Measurements from ENCODE around the gene SERPINE2. TPM values are rescaled to one million over a fixed set of nuclear protein-coding genes. Genes with fewer than 3 reads are reported as not detected.
A peak's percentile ranks its signal among the peaks of the same experiment; 100 is the strongest.

The SERPINE2 gene
- total and polyA plus RNA-seq, 8 donors, result 1.8 to 27.4 (median 11.2) TPM; not detected in 1

DNA sequence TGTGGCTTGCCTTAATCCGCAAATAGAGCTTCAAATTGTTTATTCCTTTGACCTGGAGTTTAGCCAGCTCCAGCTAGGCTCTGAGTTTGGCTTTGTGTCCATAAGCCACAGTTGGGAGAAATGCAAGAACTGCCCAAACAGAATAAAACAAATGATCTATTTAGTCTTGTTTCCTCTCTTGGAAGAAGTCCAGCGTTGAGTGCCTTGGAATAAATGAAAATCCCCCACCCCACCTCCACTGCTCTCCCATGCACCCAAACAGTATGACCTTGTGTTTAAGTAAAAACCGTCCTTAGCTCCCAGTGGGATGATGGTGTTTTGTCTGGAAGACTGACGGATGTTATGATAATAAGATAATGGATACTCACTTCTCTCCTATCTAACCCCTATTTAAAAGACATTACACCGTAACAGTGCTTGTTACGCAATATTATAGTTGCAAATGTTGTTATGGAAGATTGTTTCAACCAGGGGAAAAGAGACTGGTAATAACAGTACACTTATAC lies 3.2 kb upstream of the SERPINE2 start:
- Histone ChIP-seq H3K36me3 (no peaks in the 10 kb centered on the region), H3K4me3 (no peak overlapping the region), H3K27me3 (peaks cover 0 to 53% (median 21%) of the 10 kb centered on the region in 3 donors), H3K9me3 (no peaks in the 10 kb centered on the region), H3K27ac (no peak overlapping the region), H3K4me1 (peaks cover 0 to 34% (median 19%) of the 10 kb centered on the region in 4 donors)
- WGBS, 5 donors, result 31 to 48% (median 46%) methylated on average over 6 of the region's 6 CpGs
- DNase-seq, result peak in 1 of 2 donors; percentile 47
- no peak for TF ChIP-seq EP300 (IDR thresholded peaks at IDR 0.05)
- TF ChIP-seq POLR2A (IDR thresholded peaks at IDR 0.05), result no peak
- no peak for TF ChIP-seq CTCF (IDR thresholded peaks at IDR 0.05)
- TF ChIP-seq POLR2AphosphoS5 (IDR thresholded peaks at IDR 0.05), result no peak
- intact Hi-C loops (cut with DNase I; ENCODE audit: low total_unique reads), result no loop called here

- no peak for DNase-seq
- no peaks in the 10 kb centered on the region for H3K9me3 ChIP-seq
- intact Hi-C loops (cut with DNase I; ENCODE audit: low total_unique reads), result no loop called here
- peaks cover 0 to 59% (median 28%) of the 10 kb centered on the region in 3 donors for H3K27me3 ChIP-seq
- peaks cover 0 to 34% (median 19%) of the 10 kb centered on the region in 4 donors for H3K4me1 ChIP-seq
- no peak overlapping the region for H3K4me3 ChIP-seq
- WGBS, 5 donors, result 72 to 84% (median 77%) methylated on average over 6 of the region's 6 CpGs
- H3K36me3 ChIP-seq, result no peaks in the 10 kb centered on the region
- H3K27ac ChIP-seq, result no peak overlapping the region
- TF ChIP-seq CTCF (IDR thresholded peaks at IDR 0.05) (no peak), POLR2AphosphoS5 (IDR thresholded peaks at IDR 0.05) (no peak), POLR2A (IDR thresholded peaks at IDR 0.05) (no peak), EP300 (IDR thresholded peaks at IDR 0.05) (no peak)
These were observed 2.5 kb upstream of the SERPINE2 start for GRCh38 chr2:224041554-224041953.

DNA sequence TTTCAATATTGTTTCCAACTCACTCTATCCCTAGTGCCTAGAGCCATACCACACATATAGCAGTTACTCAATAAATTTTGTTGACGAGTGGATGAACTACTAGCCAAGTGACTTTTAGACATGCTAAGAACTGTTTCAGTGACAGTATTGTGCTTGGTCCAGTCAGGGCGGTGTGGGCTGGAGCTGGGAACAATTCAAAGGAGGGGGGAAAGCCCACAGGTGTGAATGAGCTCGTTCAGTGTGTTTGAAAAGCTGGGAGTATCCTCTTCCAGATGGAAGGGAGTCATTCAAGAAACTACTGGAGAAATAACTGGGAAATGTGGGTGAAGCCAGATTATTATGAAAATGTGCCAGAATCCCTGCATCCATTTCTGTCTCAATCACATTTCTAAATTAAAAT lies 1.7 kb upstream of the SERPINE2 start:
- Histone ChIP-seq H3K36me3 (no peaks in the 10 kb centered on the region), H3K27me3 (peaks cover 0 to 67% (median 32%) of the 10 kb centered on the region in 3 donors), H3K27ac (no peak overlapping the region), H3K4me3 (no peak overlapping the region), H3K4me1 (peaks cover 0 to 34% (median 19%) of the 10 kb centered on the region in 4 donors), H3K9me3 (no peaks in the 10 kb centered on the region)
- intact Hi-C loops (cut with DNase I; ENCODE audit: low total_unique reads), result no loop called here
- TF ChIP-seq POLR2AphosphoS5 (IDR thresholded peaks at IDR 0.05) (no peak), EP300 (IDR thresholded peaks at IDR 0.05) (no peak), POLR2A (IDR thresholded peaks at IDR 0.05) (no peak), CTCF (IDR thresholded peaks at IDR 0.05) (no peak)
- no peak for DNase-seq
- 47 to 84% (median 66%) methylated on average over 3 of the region's 3 CpGs for WGBS, 5 donors

- peak overlapping the region; percentile 62 to 87 (median 76) for H3K4me3 ChIP-seq
- TF ChIP-seq POLR2AphosphoS5 (IDR thresholded peaks at IDR 0.05) (no peak), CTCF (IDR thresholded peaks at IDR 0.05) (peak in 1 of 7 experiments; percentile 2)
- H3K9me3 ChIP-seq, result no peaks in the 10 kb centered on the region
- no peak for DNase-seq
- H3K36me3 ChIP-seq, result no peaks in the 10 kb centered on the region
- WGBS, 5 donors, result 11 to 15% (median 13%) methylated on average over 18 to 21 of the region's 21 CpGs
- peaks cover 0 to 34% (median 19%) of the 10 kb centered on the region in 4 donors for H3K4me1 ChIP-seq
- intact Hi-C loops (cut with DNase I; ENCODE audit: low total_unique reads), result no loop called here
- H3K27ac ChIP-seq, result peak overlapping the region in 3 of 5 donors; percentile 28 to 60 (median 38)
- peaks cover 0 to 74% (median 34%) of the 10 kb centered on the region in 3 donors for H3K27me3 ChIP-seq
These were observed 819 bp upstream of the SERPINE2 start for GRCh38 chr2:224039770-224040440.

Measured in stomach (tissue), 9 donors.